HG03045 (cell line): ENCODE data around the gene LIMCH1.
"Not testable (repeated sequence)": the region's sequence is repeated elsewhere in the genome, so short reads cannot be mapped to it uniquely, and the experiment has no call there.

Source experiments
- ATAC-seq: cut with Tn5 transposase; IDR thresholded peaks from one replicate; pipeline ENCODE4 v1.9.1; 2021; ENCODE audit warnings: mild to moderate bottlenecking, moderate library complexity; ENCODE audit not compliant: unreplicated experiment

LIMCH1 gene

GRCh38 chr4:41715155-41715554, 177.2 kb downstream of the LIMCH1 start:
- ATAC-seq: no peak

GRCh38 chr4:41718907-41719306, 180.9 kb downstream of the LIMCH1 start:
- ATAC-seq: no peak

GRCh38 chr4:41719417-41719816, 181.5 kb downstream of the LIMCH1 start:
- ATAC-seq: no peak

GRCh38 chr4:41722181-41722580, 184.2 kb downstream of the LIMCH1 start:
- ATAC-seq: no peak

- no peak for ATAC-seq
Measured at GRCh38 chr4:41723286-41723685, 185.3 kb downstream of the LIMCH1 start.

GRCh38 chr4:41725254-41725653, 187.3 kb downstream of the LIMCH1 start:
- no peak for ATAC-seq

- no peak for ATAC-seq
Measured at GRCh38 chr4:41727861-41728572, 190.1 kb downstream of the LIMCH1 start.

GRCh38 chr4:41728573-41728913, 190.6 kb downstream of the LIMCH1 start:
- no peak for ATAC-seq

- no peak for ATAC-seq
Measured at GRCh38 chr4:41731569-41732126, 193.7 kb downstream of the LIMCH1 start.

- no peak for ATAC-seq
Measured at GRCh38 chr4:41734371-41734770, 196.4 kb downstream of the LIMCH1 start.

- not testable (repeated sequence) for ATAC-seq
Measured at GRCh38 chr4:41737491-41737890, 199.5 kb downstream of the LIMCH1 start.

GRCh38 chr4:41741354-41741753, 203.4 kb downstream of the LIMCH1 start:
- no peak for ATAC-seq

GRCh38 chr4:41744572-41745291, 206.8 kb downstream of the LIMCH1 start:
- ATAC-seq: no peak

- no peak for ATAC-seq
Measured at GRCh38 chr4:41745292-41746024, 207.5 kb downstream of the LIMCH1 start.

GRCh38 chr4:41746025-41746439, 208.1 kb downstream of the LIMCH1 start:
- ATAC-seq: no peak

GRCh38 chr4:41746440-41747229, 208.7 kb downstream of the LIMCH1 start:
- ATAC-seq: no peak

- no peak for ATAC-seq
Measured at GRCh38 chr4:41747230-41748055, 209.5 kb downstream of the LIMCH1 start.

- ATAC-seq: no peak
Measured at GRCh38 chr4:41748074-41748570, 210.2 kb downstream of the LIMCH1 start.

GRCh38 chr4:41748571-41749475, 210.9 kb downstream of the LIMCH1 start, which contains the start of gene PHOX2B:
Gene PHOX2B, minus strand, starts transcription at chr4:41748725. Its CDS starts 115 bp downstream, at chr4:41748610.
- ATAC-seq: no peak
